Stimulated activated CD4-positive, alpha-beta T cell treated with anti-CD3 and anti-CD28 coated beads, Interleukin-2, amount 100 ng/mL, for 4 hours (primary cell): Measurements from ENCODE around the gene KRTAP12-4.
"Not testable (repeated sequence)": the region's sequence is repeated elsewhere in the genome, so short reads cannot be mapped to it uniquely, and the experiment has no call there.

Experiments used
- DNase-seq: peaks from one replicate; pipeline ENCODE4 v3.0.0-alpha.2; 2020; ENCODE audit warnings: low read depth

Gene KRTAP12-4

GRCh38 chr21:44610157-44610843 lies 44.2 kb downstream of the KRTAP12-4 start:
- not testable (repeated sequence) for DNase-seq

- no peak for DNase-seq
Measured at GRCh38 chr21:44609193-44609592, 45.3 kb downstream of the KRTAP12-4 start.

GRCh38 chr21:44606495-44606894 lies 48.0 kb downstream of the KRTAP12-4 start:
- no peak for DNase-seq
